ENCODE data around the gene FRMD4A.

The FRMD4A gene

GRCh38 chr10:13699216-13699615 lies 631.5 kb downstream of the FRMD4A start:
- no peak overlapping the region for H3K4me3 ChIP-seq (ENCODE audit: low read length)
- TF ChIP-seq CTCF (IDR thresholded peaks at IDR 0.05; ENCODE audit: insufficient read depth, low read depth, low read length, missing control alignments): no peak
- DNase-seq (ENCODE audit: low read depth): no peak

- no peak overlapping the region for H3K4me3 ChIP-seq (ENCODE audit: low read length)
- TF ChIP-seq CTCF (IDR thresholded peaks at IDR 0.05; ENCODE audit: insufficient read depth, low read depth, low read length, missing control alignments): no peak
- DNase-seq (ENCODE audit: low read depth): peak; percentile 65
These were observed 632.5 kb downstream of the FRMD4A start for GRCh38 chr10:13698217-13698616.

- no peak overlapping the region for H3K4me3 ChIP-seq (ENCODE audit: low read length)
- no peak for DNase-seq (ENCODE audit: low read depth)
- TF ChIP-seq CTCF (IDR thresholded peaks at IDR 0.05; ENCODE audit: insufficient read depth, low read depth, low read length, missing control alignments): no peak
These were observed 634.7 kb downstream of the FRMD4A start for GRCh38 chr10:13696071-13696470.

GRCh38 chr10:13695588-13695987 lies 635.1 kb downstream of the FRMD4A start:
- no peak for TF ChIP-seq CTCF (IDR thresholded peaks at IDR 0.05; ENCODE audit: insufficient read depth, low read depth, low read length, missing control alignments)
- no peak overlapping the region for H3K4me3 ChIP-seq (ENCODE audit: low read length)
- no peak for DNase-seq (ENCODE audit: low read depth)

- no peak overlapping the region for H3K4me3 ChIP-seq (ENCODE audit: low read length)
- no peak for TF ChIP-seq CTCF (IDR thresholded peaks at IDR 0.05; ENCODE audit: insufficient read depth, low read depth, low read length, missing control alignments)
- no peak for DNase-seq (ENCODE audit: low read depth)
These were observed 636.7 kb downstream of the FRMD4A start for GRCh38 chr10:13693783-13694700.

- no peak overlapping the region for H3K4me3 ChIP-seq (ENCODE audit: low read length)
- no peak for TF ChIP-seq CTCF (IDR thresholded peaks at IDR 0.05; ENCODE audit: insufficient read depth, low read depth, low read length, missing control alignments)
- DNase-seq (ENCODE audit: low read depth): peak; percentile 96
These were observed 640.4 kb downstream of the FRMD4A start for GRCh38 chr10:13690281-13690825.

Measured in epithelial cell of esophagus (primary cell).